ENCODE measurements around the gene PRSS57. TPM values are rescaled to one million over a fixed set of nuclear protein-coding genes. Genes with fewer than 3 reads are reported as not detected.
"Not testable (repeated sequence)": the region's sequence is repeated elsewhere in the genome, so short reads cannot be mapped to it uniquely, and the experiment has no call there.

The PRSS57 gene
- total RNA-seq, 1 experiment from 2014 or later = not detected

- Histone ChIP-seq H3K27ac (ENCODE audit: low read length) (no peak overlapping the region), H3K9ac (ENCODE audit: low read length) (no peak overlapping the region), H3K27me3 (ENCODE audit: low read length) (no peaks in the 10 kb centered on the region), H3K4me2 (ENCODE audit: low read length) (no peak overlapping the region), H3K79me2 (ENCODE audit: low read length) (no peaks in the 10 kb centered on the region), H3K9me2 (replicated peaks; ENCODE audit: low read length) (no peaks in the 10 kb centered on the region), H3F3A (ENCODE audit: low read length, unreplicated experiment) (no peaks in the 10 kb centered on the region), H2AFZ (ENCODE audit: low read length) (no peak overlapping the region), H4K20me1 (ENCODE audit: low read length) (no peaks in the 10 kb centered on the region), H3K4me3 (ENCODE audit: low read length) (no peak overlapping the region), H3K36me3 (ENCODE audit: low read depth, low read length) (no peaks in the 10 kb centered on the region), H3K9me3 (ENCODE audit: low read length) (no peaks in the 10 kb centered on the region), H3K4me1 (ENCODE audit: insufficient read depth, low read length) (no peaks in the 10 kb centered on the region)
- ATAC-seq = no peak
- BruUV-seq (replicated peaks) = no TSS peak
- DNase-seq = no peak
- POLR2A ChIA-PET (ENCODE audit: unreplicated experiment) = interaction anchor here (0.6 kb wide), 1 partner anchor 29 kb away, joined by 4 read pairs; no protein-coding TSS in a partner anchor
- intact Hi-C loops (cut with micrococcal nuclease) = loop anchor here (5.0 kb wide), 1 partner anchor 143 kb away; the partner anchor contains the start of gene HCN2
- no peak for TF ChIP-seq CTCF (conservative IDR thresholded peaks at IDR 0.05; ENCODE audit: low read depth, low read length)
- no peak for TF ChIP-seq EZH2phosphoT487 (IDR thresholded peaks at IDR 0.05; ENCODE audit: borderline replicate concordance, low read length)
- CTCF ChIA-PET = no interaction called here
These were observed 34.9 kb upstream of the PRSS57 start for GRCh38 chr19:729965-730668.

- H3K9me2 ChIP-seq (replicated peaks; ENCODE audit: low read length); H3K4me1 ChIP-seq (ENCODE audit: insufficient read depth, low read length); H3K27me3 ChIP-seq (ENCODE audit: low read length); H3K9me3 ChIP-seq (ENCODE audit: low read length); BruUV-seq (replicated peaks); H3K36me3 ChIP-seq (ENCODE audit: low read depth, low read length); H3K79me2 ChIP-seq (ENCODE audit: low read length); ATAC-seq; H3K4me3 ChIP-seq (ENCODE audit: low read length); H3K9ac ChIP-seq (ENCODE audit: low read length); DNase-seq; intact Hi-C loops (cut with micrococcal nuclease); H3K27ac ChIP-seq (ENCODE audit: low read length); H3K4me2 ChIP-seq (ENCODE audit: low read length); H4K20me1 ChIP-seq (ENCODE audit: low read length); CTCF ChIA-PET; H2AFZ ChIP-seq (ENCODE audit: low read length); H3F3A ChIP-seq (ENCODE audit: low read length, unreplicated experiment); POLR2A ChIA-PET (ENCODE audit: unreplicated experiment): not testable (repeated sequence)
These were observed 34.3 kb upstream of the PRSS57 start for GRCh38 chr19:729564-729963.

GRCh38 chr19:728011-728410, 32.8 kb upstream of the PRSS57 start:
- ChIA-PET CTCF (no interaction called here), POLR2A (ENCODE audit: unreplicated experiment) (no interaction called here)
- Histone ChIP-seq H3K9me2 (replicated peaks; ENCODE audit: low read length) (no peaks in the 10 kb centered on the region), H2AFZ (ENCODE audit: low read length) (no peak overlapping the region), H3K9me3 (ENCODE audit: low read length) (no peaks in the 10 kb centered on the region), H4K20me1 (ENCODE audit: low read length) (no peaks in the 10 kb centered on the region), H3K27me3 (ENCODE audit: low read length) (no peaks in the 10 kb centered on the region), H3K27ac (ENCODE audit: low read length) (no peak overlapping the region), H3K36me3 (ENCODE audit: low read depth, low read length) (no peaks in the 10 kb centered on the region), H3K4me1 (ENCODE audit: insufficient read depth, low read length) (no peaks in the 10 kb centered on the region), H3K9ac (ENCODE audit: low read length) (no peak overlapping the region), H3K4me2 (ENCODE audit: low read length) (no peak overlapping the region), H3K79me2 (ENCODE audit: low read length) (no peaks in the 10 kb centered on the region), H3F3A (ENCODE audit: low read length, unreplicated experiment) (no peaks in the 10 kb centered on the region), H3K4me3 (ENCODE audit: low read length) (no peak overlapping the region)
- DNase-seq = no peak
- no TSS peak for BruUV-seq (replicated peaks)
- ATAC-seq = no peak
- intact Hi-C loops (cut with micrococcal nuclease) = no loop called here
- TF ChIP-seq EZH2phosphoT487 (IDR thresholded peaks at IDR 0.05; ENCODE audit: borderline replicate concordance, low read length) (no peak), EZH2 (IDR thresholded peaks at IDR 0.05; ENCODE audit: low read length, unreplicated experiment) (no peak), CTCF (conservative IDR thresholded peaks at IDR 0.05; ENCODE audit: low read depth, low read length) (no peak)

All from PC-3 (cell line).